ENCODE data around the gene SLC26A4.

DNA sequence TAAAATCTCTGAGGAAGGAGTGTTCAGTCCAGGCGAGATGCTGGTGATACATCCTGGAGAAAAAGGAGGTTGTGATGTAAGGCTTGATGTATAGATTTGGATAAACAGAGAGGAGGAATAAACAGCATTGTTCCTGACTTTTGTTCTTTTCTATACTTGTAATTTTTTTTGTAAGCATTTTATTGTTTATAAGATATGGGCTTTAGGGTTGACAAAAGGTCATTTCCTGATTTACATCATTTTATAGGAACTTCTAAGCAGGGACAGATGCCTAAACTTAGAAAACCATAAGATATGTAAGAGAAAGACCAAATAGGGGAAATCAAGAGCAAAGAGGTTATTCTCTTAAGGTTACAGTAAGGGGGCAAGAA is 16.7 kb upstream of the SLC26A4 start:
- no peak for TF ChIP-seq ZNF219 (CRISPR knock-in tag; IDR thresholded peaks at IDR 0.05; ENCODE audit: borderline replicate concordance)
- TF ChIP-seq, protein P1, sequence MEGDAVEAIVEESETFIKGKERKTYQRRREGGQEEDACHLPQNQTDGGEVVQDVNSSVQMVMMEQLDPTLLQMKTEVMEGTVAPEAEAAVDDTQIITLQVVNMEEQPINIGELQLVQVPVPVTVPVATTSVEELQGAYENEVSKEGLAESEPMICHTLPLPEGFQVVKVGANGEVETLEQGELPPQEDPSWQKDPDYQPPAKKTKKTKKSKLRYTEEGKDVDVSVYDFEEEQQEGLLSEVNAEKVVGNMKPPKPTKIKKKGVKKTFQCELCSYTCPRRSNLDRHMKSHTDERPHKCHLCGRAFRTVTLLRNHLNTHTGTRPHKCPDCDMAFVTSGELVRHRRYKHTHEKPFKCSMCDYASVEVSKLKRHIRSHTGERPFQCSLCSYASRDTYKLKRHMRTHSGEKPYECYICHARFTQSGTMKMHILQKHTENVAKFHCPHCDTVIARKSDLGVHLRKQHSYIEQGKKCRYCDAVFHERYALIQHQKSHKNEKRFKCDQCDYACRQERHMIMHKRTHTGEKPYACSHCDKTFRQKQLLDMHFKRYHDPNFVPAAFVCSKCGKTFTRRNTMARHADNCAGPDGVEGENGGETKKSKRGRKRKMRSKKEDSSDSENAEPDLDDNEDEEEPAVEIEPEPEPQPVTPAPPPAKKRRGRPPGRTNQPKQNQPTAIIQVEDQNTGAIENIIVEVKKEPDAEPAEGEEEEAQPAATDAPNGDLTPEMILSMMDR (IDR thresholded peaks at IDR 0.05) = no peak
- TF ChIP-seq, protein P2, sequence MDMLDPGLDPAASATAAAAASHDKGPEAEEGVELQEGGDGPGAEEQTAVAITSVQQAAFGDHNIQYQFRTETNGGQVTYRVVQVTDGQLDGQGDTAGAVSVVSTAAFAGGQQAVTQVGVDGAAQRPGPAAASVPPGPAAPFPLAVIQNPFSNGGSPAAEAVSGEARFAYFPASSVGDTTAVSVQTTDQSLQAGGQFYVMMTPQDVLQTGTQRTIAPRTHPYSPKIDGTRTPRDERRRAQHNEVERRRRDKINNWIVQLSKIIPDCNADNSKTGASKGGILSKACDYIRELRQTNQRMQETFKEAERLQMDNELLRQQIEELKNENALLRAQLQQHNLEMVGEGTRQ (CRISPR knock-in tag; IDR thresholded peaks at IDR 0.05) = no peak
- TF ChIP-seq, protein P3, sequence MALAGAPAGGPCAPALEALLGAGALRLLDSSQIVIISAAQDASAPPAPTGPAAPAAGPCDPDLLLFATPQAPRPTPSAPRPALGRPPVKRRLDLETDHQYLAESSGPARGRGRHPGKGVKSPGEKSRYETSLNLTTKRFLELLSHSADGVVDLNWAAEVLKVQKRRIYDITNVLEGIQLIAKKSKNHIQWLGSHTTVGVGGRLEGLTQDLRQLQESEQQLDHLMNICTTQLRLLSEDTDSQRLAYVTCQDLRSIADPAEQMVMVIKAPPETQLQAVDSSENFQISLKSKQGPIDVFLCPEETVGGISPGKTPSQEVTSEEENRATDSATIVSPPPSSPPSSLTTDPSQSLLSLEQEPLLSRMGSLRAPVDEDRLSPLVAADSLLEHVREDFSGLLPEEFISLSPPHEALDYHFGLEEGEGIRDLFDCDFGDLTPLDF (CRISPR knock-in tag; IDR thresholded peaks at IDR 0.05) = no peak
- TF ChIP-seq TP53 (CRISPR knock-in tag; IDR thresholded peaks at IDR 0.05) = no peak
- TF ChIP-seq, protein P4, sequence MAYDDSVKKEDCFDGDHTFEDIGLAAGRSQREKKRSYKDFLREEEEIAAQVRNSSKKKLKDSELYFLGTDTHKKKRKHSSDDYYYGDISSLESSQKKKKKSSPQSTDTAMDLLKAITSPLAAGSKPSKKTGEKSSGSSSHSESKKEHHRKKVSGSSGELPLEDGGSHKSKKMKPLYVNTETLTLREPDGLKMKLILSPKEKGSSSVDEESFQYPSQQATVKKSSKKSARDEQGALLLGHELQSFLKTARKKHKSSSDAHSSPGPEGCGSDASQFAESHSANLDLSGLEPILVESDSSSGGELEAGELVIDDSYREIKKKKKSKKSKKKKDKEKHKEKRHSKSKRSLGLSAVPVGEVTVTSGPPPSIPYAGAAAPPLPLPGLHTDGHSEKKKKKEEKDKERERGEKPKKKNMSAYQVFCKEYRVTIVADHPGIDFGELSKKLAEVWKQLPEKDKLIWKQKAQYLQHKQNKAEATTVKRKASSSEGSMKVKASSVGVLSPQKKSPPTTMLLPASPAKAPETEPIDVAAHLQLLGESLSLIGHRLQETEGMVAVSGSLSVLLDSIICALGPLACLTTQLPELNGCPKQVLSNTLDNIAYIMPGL (CRISPR knock-in tag; IDR thresholded peaks at IDR 0.05) = no peak
- TF ChIP-seq EMX1 (CRISPR knock-in tag; IDR thresholded peaks at IDR 0.05) = no peak
- TF ChIP-seq, protein P5, sequence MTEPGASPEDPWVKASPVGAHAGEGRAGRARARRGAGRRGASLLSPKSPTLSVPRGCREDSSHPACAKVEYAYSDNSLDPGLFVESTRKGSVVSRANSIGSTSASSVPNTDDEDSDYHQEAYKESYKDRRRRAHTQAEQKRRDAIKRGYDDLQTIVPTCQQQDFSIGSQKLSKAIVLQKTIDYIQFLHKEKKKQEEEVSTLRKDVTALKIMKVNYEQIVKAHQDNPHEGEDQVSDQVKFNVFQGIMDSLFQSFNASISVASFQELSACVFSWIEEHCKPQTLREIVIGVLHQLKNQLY (CRISPR knock-in tag; IDR thresholded peaks at IDR 0.05) = no peak
- TF ChIP-seq SMAD3 (CRISPR knock-in tag; IDR thresholded peaks at IDR 0.05; ENCODE audit: borderline replicate concordance) = no peak
- TF ChIP-seq ZNF263 (CRISPR knock-in tag; IDR thresholded peaks at IDR 0.05; ENCODE audit: low read depth) = no peak
- TF ChIP-seq, protein P6, sequence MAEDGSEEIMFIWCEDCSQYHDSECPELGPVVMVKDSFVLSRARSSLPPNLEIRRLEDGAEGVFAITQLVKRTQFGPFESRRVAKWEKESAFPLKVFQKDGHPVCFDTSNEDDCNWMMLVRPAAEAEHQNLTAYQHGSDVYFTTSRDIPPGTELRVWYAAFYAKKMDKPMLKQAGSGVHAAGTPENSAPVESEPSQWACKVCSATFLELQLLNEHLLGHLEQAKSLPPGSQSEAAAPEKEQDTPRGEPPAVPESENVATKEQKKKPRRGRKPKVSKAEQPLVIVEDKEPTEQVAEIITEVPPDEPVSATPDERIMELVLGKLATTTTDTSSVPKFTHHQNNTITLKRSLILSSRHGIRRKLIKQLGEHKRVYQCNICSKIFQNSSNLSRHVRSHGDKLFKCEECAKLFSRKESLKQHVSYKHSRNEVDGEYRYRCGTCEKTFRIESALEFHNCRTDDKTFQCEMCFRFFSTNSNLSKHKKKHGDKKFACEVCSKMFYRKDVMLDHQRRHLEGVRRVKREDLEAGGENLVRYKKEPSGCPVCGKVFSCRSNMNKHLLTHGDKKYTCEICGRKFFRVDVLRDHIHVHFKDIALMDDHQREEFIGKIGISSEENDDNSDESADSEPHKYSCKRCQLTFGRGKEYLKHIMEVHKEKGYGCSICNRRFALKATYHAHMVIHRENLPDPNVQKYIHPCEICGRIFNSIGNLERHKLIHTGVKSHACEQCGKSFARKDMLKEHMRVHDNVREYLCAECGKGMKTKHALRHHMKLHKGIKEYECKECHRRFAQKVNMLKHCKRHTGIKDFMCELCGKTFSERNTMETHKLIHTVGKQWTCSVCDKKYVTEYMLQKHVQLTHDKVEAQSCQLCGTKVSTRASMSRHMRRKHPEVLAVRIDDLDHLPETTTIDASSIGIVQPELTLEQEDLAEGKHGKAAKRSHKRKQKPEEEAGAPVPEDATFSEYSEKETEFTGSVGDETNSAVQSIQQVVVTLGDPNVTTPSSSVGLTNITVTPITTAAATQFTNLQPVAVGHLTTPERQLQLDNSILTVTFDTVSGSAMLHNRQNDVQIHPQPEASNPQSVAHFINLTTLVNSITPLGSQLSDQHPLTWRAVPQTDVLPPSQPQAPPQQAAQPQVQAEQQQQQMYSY (CRISPR knock-in tag; IDR thresholded peaks at IDR 0.05) = no peak

Data from WTC11 (cell line).